ENCODE data around the gene VPS52. TPM values are rescaled to one million over a fixed set of nuclear protein-coding genes. Genes with fewer than 3 reads are reported as not detected.

Gene VPS52
- total RNA-seq, 1 donor from 2014 or later = 30.6 TPM

DNA sequence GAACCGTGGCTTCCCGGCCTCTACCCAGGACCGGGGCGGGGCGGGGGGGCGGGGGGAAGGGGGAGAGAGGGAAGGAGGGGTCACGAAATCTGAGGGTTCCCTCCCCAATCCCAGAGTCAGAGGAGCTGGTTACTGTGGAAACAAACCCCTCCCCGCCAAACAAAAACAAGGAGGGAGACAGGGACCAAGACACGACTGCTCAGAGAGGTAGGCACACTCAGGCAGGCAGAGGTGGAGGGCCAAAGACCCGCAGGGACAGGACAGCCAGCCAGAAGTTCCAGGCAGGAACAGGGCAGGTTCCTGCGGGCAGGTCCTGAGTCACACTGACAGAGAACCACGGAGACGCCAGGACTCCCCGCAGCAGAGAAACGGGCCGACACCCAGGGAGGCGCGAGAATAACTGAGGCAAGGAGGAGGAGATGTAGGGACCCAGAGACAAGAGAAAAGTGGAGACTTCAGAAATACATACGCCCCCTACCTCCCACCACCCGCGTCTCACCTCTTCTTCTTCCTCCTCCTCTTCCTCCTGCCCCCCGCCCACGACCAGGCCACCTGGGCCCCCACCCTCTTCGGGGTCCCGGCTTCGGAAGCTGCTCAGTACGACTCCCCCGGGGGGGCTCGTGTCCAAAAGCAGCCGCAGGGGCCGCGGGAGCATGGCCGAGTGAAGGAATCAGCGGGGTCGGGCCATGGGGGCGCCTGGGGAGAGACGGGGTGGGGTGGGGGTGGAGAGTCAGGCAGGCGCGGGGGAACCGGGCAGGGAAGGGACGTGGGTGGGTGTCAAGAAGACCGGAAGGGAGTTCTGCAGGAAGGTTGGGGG is 26.5 kb upstream of the VPS52 start:
- H3K4me1 Mint-ChIP-seq (ENCODE audit: low read depth, unreplicated experiment) = peaks cover 7% of the 10 kb centered on the region
- Histone ChIP-seq H3K4me2 (ENCODE audit: low read length) (peak overlapping the region; percentile 99), H3K36me3 (ENCODE audit: insufficient read depth, low read length) (no peaks in the 10 kb centered on the region), H4K20me1 (ENCODE audit: insufficient read depth, low read length) (peaks cover 19% of the 10 kb centered on the region), H2AFZ (ENCODE audit: low read depth, low read length) (peak overlapping the region; percentile 50), H3K9me3 (ENCODE audit: insufficient read depth, low read depth, low read length) (no peaks in the 10 kb centered on the region), H3K27ac (ENCODE audit: low read depth, low read length) (peak overlapping the region; percentile 87), H3K9ac (ENCODE audit: low read length) (peak overlapping the region; percentile 92), H3K4me3 (ENCODE audit: insufficient read depth, low read depth, low read length) (peak overlapping the region; percentile 80), H3K27me3 (ENCODE audit: insufficient read depth, low read length) (no peaks in the 10 kb centered on the region), H3K4me1 (ENCODE audit: insufficient read depth, low read length) (peaks cover 8% of the 10 kb centered on the region), H3K79me2 (ENCODE audit: insufficient read depth, low read length) (peaks cover 25% of the 10 kb centered on the region)
- FAIRE-seq = no peak
- TF ChIP-seq CTCF (IDR thresholded peaks at IDR 0.05; ENCODE audit: insufficient read depth, low read depth, low read length) (no peak), EZH2 (IDR thresholded peaks at IDR 0.05; ENCODE audit: insufficient read depth, low read length) (no peak)
- peaks cover 9% of the 10 kb centered on the region for H3K36me3 Mint-ChIP-seq (ENCODE audit: low read depth, unreplicated experiment)
- H3K27me3 Mint-ChIP-seq (ENCODE audit: low read depth, unreplicated experiment) = no peaks in the 10 kb centered on the region
- peak overlapping the region; percentile 98 for H3K27ac Mint-ChIP-seq (ENCODE audit: unreplicated experiment)
- peak; percentile 68 for DNase-seq (ENCODE audit: low read depth)
- no peaks in the 10 kb centered on the region for H3K9me3 Mint-ChIP-seq (ENCODE audit: unreplicated experiment)
- H3K4me3 Mint-ChIP-seq (ENCODE audit: unreplicated experiment) = peak overlapping the region; percentile 97

- H3K27me3 Mint-ChIP-seq (ENCODE audit: low read depth, unreplicated experiment) = no peaks in the 10 kb centered on the region
- FAIRE-seq (no peak), DNase-seq (ENCODE audit: low read depth) (no peak)
- peak overlapping the region; percentile 93 for H3K27ac Mint-ChIP-seq (ENCODE audit: unreplicated experiment)
- no peak for TF ChIP-seq CTCF (IDR thresholded peaks at IDR 0.05; ENCODE audit: insufficient read depth, low read depth, low read length)
- TF ChIP-seq EZH2 (IDR thresholded peaks at IDR 0.05; ENCODE audit: insufficient read depth, low read length) = no peak
- Histone ChIP-seq H2AFZ (ENCODE audit: low read depth, low read length) (peak overlapping the region; percentile 54), H3K27ac (ENCODE audit: low read depth, low read length) (peak overlapping the region; percentile 13), H3K27me3 (ENCODE audit: insufficient read depth, low read length) (no peaks in the 10 kb centered on the region), H3K36me3 (ENCODE audit: insufficient read depth, low read length) (peaks cover under 1% of the 10 kb centered on the region), H3K9ac (ENCODE audit: low read length) (peak overlapping the region; percentile 92), H3K79me2 (ENCODE audit: insufficient read depth, low read length) (peaks cover 22% of the 10 kb centered on the region), H3K9me3 (ENCODE audit: insufficient read depth, low read depth, low read length) (no peaks in the 10 kb centered on the region), H3K4me2 (ENCODE audit: low read length) (peak overlapping the region; percentile 99), H3K4me3 (ENCODE audit: insufficient read depth, low read depth, low read length) (peak overlapping the region; percentile 80), H4K20me1 (ENCODE audit: insufficient read depth, low read length) (peaks cover 19% of the 10 kb centered on the region), H3K4me1 (ENCODE audit: insufficient read depth, low read length) (peaks cover 8% of the 10 kb centered on the region)
- peaks cover 7% of the 10 kb centered on the region for H3K4me1 Mint-ChIP-seq (ENCODE audit: low read depth, unreplicated experiment)
- H3K4me3 Mint-ChIP-seq (ENCODE audit: unreplicated experiment) = peak overlapping the region; percentile 97
- H3K9me3 Mint-ChIP-seq (ENCODE audit: unreplicated experiment) = no peaks in the 10 kb centered on the region
- H3K36me3 Mint-ChIP-seq (ENCODE audit: low read depth, unreplicated experiment) = peaks cover 9% of the 10 kb centered on the region
These were observed 25.8 kb upstream of the VPS52 start for GRCh38 chr6:33297406-33297955.

Data from astrocyte (in vitro differentiated cells and primary cell).